Activated B cell treated with CpG ODN at 0.5 μM for 24 hours (primary cell): ENCODE results near the gene SLCO4A1. TPM values are rescaled to one million over a fixed set of nuclear protein-coding genes. Genes with fewer than 3 reads are reported as not detected.

Experiments used
- ATAC-seq: fragments of 200-7000 bp; cut with Tn5 transposase; one replicate; pipeline ENCODE4 v1.10.0; 2021; ENCODE audit warnings: low read depth, mild to moderate bottlenecking, moderate library complexity
- CTCF ChIA-PET: fragments of 350-600 bp; sonication (Branson Sonifier 250); formaldehyde crosslinking; loops from one replicate; lab custom pipeline; 2021; ENCODE audit warnings: antibody characterized with exemption; lab: Charles Lee
- POLR2A ChIA-PET: fragments of 350-600 bp; sonication (Branson Sonifier 250); formaldehyde crosslinking; loops from one replicate; lab custom pipeline; 2021; ENCODE audit warnings: antibody characterized with exemption; lab: Charles Lee
- DNase-seq: peaks from one replicate; pipeline ENCODE4 v3.0.0; 2022
- H3K27ac Mint-ChIP-seq: one replicate; pipeline ENCODE4 v1.8.0; 2020; ENCODE audit warnings: mixed read lengths
- H3K27me3 Mint-ChIP-seq: one replicate; pipeline ENCODE4 v1.8.0; 2021; ENCODE audit warnings: mixed read lengths
- H3K36me3 Mint-ChIP-seq: one replicate; pipeline ENCODE4 v1.8.0; 2021; ENCODE audit warnings: low read depth, mixed read lengths
- H3K4me1 Mint-ChIP-seq: one replicate; pipeline ENCODE4 v1.8.0; 2021; ENCODE audit warnings: mixed read lengths
- H3K4me3 Mint-ChIP-seq: one replicate; pipeline ENCODE4 v1.8.0; 2020; ENCODE audit warnings: mild to moderate bottlenecking, mixed read lengths
- H3K9me3 Mint-ChIP-seq: one replicate; pipeline ENCODE4 v1.8.0; 2020; ENCODE audit warnings: mixed read lengths
- CTCF ChIP-seq: fragments of 200-600 bp; IDR thresholded peaks from one replicate; pipeline ENCODE4 v1.8.0; 2022; ENCODE audit warnings: antibody characterized with exemption, mild to moderate bottlenecking
- intact Hi-C: fragments of 100-400 bp; cut with micrococcal nuclease; formaldehyde crosslinking; loops from one replicate; pipeline ENCODE4 v1.15.1; 2024
- total RNA-seq: library from RNA; stranded (reverse); gene quantifications from 2 replicates; pipeline ENCODE4 v1.2.3, GENCODE V29; 2022

Gene SLCO4A1
- total RNA-seq, 1 donor from 2014 or later, result 38.9 TPM

DNA sequence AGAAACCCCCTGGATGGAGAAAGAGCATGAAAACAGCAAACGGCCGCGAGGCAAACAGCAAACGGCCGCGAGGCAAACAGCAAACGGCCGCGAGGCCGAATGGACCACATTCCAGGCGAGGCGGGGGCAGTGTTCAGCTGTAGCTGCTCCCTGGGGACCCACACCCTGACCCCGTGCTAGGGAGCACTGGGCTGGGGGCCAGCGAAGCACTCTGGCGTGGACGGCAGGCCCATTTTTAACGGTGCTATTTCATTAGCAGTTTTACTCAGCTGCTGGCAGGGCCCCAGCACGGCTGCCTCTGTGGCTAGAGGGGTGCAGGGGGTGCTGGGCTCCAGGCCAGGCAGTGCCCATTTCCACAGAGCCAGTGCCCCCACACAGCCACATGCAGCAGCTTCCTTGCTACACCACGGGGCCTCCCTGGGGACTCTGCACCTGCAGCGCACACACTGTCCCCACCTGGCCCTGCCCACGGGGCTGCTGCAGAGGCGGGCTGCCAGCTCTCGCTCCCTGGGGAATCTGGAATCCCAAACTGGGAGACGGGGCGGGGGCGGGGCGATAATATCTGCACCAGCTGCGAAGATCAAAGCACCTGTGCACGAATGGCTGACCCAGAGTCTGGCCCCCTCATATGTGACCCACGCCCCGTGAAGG lies 35.6 kb upstream of the SLCO4A1 start:
- ATAC-seq, result peak; percentile 32
- no peaks in the 10 kb centered on the region for H3K36me3 Mint-ChIP-seq
- no peaks in the 10 kb centered on the region for H3K9me3 Mint-ChIP-seq
- H3K27ac Mint-ChIP-seq, result peak overlapping the region; percentile 63
- intact Hi-C loops, result no loop called here
- TF ChIP-seq CTCF, result no peak
- CTCF ChIA-PET, result interaction anchor here (1.0 to 1.4 kb wide), 2 partner anchors 10 to 45 kb away, joined by 3 to 10 read pairs; no protein-coding TSS in a partner anchor
- peaks cover 59% of the 10 kb centered on the region for H3K4me1 Mint-ChIP-seq
- no peaks in the 10 kb centered on the region for H3K27me3 Mint-ChIP-seq
- no peak for DNase-seq
- H3K4me3 Mint-ChIP-seq, result peak overlapping the region; percentile 51
- POLR2A ChIA-PET, result interaction anchor here (0.6 to 3.8 kb wide), 8 partner anchors 11 to 201 kb away, joined by 3 to 32 read pairs (median 6); no protein-coding TSS in a partner anchor

- Mint-ChIP-seq H3K4me3 (peak overlapping the region; percentile 15), H3K36me3 (no peaks in the 10 kb centered on the region), H3K27ac (no peak overlapping the region), H3K4me1 (peaks cover 50% of the 10 kb centered on the region), H3K27me3 (no peaks in the 10 kb centered on the region), H3K9me3 (no peaks in the 10 kb centered on the region)
- DNase-seq (no peak), ATAC-seq (no peak)
- intact Hi-C loops, result no loop called here
- CTCF ChIA-PET, result interaction anchor here (1.4 kb wide), 1 partner anchor 9 kb away, joined by 10 read pairs; no protein-coding TSS in a partner anchor
- POLR2A ChIA-PET, result interaction anchor here (1.9 to 3.1 kb wide), 2 partner anchors 10 to 44 kb away, joined by 8 to 32 read pairs; no protein-coding TSS in a partner anchor
- no peak for TF ChIP-seq CTCF
These were observed 34.7 kb upstream of the SLCO4A1 start for GRCh38 chr20:62607366-62608217.

DNA sequence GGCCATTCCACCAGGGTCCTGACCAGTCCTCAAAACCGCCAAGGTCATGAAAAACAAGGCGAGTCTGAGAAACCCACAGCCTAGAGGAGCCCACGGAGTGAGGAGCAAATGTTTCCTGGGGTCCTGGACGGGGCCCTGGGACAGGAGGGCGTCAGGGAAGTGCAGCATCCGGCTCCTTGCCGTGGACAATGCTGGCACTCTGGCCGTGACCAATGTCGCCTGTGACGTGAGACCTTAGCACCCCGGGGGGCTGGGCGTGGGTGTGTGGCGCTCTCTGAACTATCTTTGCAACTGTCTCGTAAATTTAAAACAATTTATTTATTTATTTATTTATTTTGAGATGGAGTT lies 34.1 kb upstream of the SLCO4A1 start:
- no peak for TF ChIP-seq CTCF
- POLR2A ChIA-PET, result interaction anchor here (0.7 kb wide), 1 partner anchor 43 kb away, joined by 4 read pairs; no protein-coding TSS in a partner anchor
- Mint-ChIP-seq H3K36me3 (no peaks in the 10 kb centered on the region), H3K4me1 (peaks cover 44% of the 10 kb centered on the region), H3K9me3 (no peaks in the 10 kb centered on the region), H3K4me3 (no peak overlapping the region), H3K27me3 (no peaks in the 10 kb centered on the region), H3K27ac (no peak overlapping the region)
- intact Hi-C loops, result no loop called here
- no peak for ATAC-seq
- DNase-seq, result no peak
- CTCF ChIA-PET, result no interaction called here

- H3K27me3 Mint-ChIP-seq, result no peaks in the 10 kb centered on the region
- DNase-seq (no peak), ATAC-seq (no peak)
- ChIA-PET POLR2A (no interaction called here), CTCF (no interaction called here)
- no peak for TF ChIP-seq CTCF
- H3K4me3 Mint-ChIP-seq, result no peak overlapping the region
- peaks cover 35% of the 10 kb centered on the region for H3K4me1 Mint-ChIP-seq
- H3K9me3 Mint-ChIP-seq, result no peaks in the 10 kb centered on the region
- no peak overlapping the region for H3K27ac Mint-ChIP-seq
- intact Hi-C loops, result no loop called here
- H3K36me3 Mint-ChIP-seq, result no peaks in the 10 kb centered on the region
These were observed 33.0 kb upstream of the SLCO4A1 start for GRCh38 chr20:62609279-62609720.
